ENCODE results near the gene ESAM. TPM values are rescaled to one million over a fixed set of nuclear protein-coding genes. Genes with fewer than 3 reads are reported as not detected.
A peak's percentile ranks its signal among the peaks of the same experiment; 100 is the strongest.

ESAM gene, protein sequence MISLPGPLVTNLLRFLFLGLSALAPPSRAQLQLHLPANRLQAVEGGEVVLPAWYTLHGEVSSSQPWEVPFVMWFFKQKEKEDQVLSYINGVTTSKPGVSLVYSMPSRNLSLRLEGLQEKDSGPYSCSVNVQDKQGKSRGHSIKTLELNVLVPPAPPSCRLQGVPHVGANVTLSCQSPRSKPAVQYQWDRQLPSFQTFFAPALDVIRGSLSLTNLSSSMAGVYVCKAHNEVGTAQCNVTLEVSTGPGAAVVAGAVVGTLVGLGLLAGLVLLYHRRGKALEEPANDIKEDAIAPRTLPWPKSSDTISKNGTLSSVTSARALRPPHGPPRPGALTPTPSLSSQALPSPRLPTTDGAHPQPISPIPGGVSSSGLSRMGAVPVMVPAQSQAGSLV
- total RNA-seq (10 to 100 TPM; 25.3 to 66.4 (median 44.8) TPM), polyA plus RNA-seq (10 to 100 TPM; 47.2 to 88.1 TPM)
- long read RNA-seq, donor 1, transcript ESAM-201 (7 exons, 1,826 nt) = major isoform, 36 of 66 reads
- long read RNA-seq, donor 1, partial matches to known transcripts = 9 of 66 reads
- long read RNA-seq, donor 1, other reads (novel, unspliced or antisense) = 17 of 66 reads
- long read RNA-seq, donor 2, transcript ESAM-202 (7 exons, 1,833 nt) = minor isoform, 6 of 83 reads
- long read RNA-seq, donor 2, transcript ESAM-201 (7 exons, 1,826 nt) = major isoform, 32 of 83 reads
- long read RNA-seq, donor 2, partial matches to known transcripts = 13 of 83 reads
- long read RNA-seq, donor 2, other reads (novel, unspliced or antisense) = 27 of 83 reads
- long read RNA-seq, donor 3, transcript ESAM-201 (7 exons, 1,826 nt) = major isoform, 97 of 161 reads
- long read RNA-seq, donor 3, transcript ESAM-202 (7 exons, 1,833 nt) = minor isoform, 10 of 161 reads
- long read RNA-seq, donor 3, partial matches to known transcripts = 13 of 161 reads
- long read RNA-seq, donor 3, other reads (novel, unspliced or antisense) = 35 of 161 reads

DNA sequence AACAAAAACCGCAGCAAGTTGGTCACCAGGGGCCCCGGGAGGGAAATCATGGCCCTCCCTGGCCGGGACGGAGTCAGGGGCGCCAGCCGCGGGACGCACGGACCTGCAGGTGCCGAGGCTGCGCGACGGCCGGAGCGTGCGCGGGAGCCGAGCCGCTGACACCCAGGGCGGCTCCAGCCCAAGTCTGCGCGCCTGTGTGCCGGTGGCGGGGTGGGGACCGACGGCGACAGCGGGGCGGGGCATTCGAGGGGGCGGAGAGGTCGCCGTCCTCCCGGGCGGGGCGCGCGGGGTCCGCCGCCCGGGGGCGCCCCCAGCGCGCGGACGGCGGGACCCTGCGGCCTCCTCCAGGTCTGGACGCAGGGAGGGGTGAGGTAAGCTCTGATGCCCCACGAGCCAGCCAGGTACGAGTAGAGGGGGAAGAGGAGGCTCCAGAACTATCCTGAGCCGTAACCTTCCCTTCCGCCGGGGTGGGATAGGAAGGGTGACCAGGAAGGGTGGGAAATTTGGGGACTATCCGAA is at the start of gene ESAM:
ESAM (minus strand) TSS at position 186 of the 519 bp plus-strand sequence; CDS start at position 50, 136 bp downstream.
- intact Hi-C loops (cut with DNase I) = loop anchor here in 9 of 10 donors (2.0 to 10.0 kb wide), 9 partner anchors 35 to 93 kb away; partner anchors contain the start of genes SIAE (in 5 of the 9), SPA17 (in 5 of the 9) and MSANTD2 (in 1 of the 9)
- peak within 1 kb of the TSS; percentile 86 to 99 (median 98) for H3K27ac ChIP-seq
- H3K27me3 ChIP-seq = peaks cover 0 to 62% (median 48%) of the 10 kb centered on the region in 7 donors
- WGBS, 2 donors = 0 to 1% methylated on average over 54 to 55 of the region's 55 CpGs
- no peaks in the 10 kb centered on the region for H3K9me3 ChIP-seq
- H3K36me3 ChIP-seq = peaks cover 0 to 34% (median 6%) of the 10 kb centered on the region in 9 donors
- DNase-seq = peak; percentile 67 to 74
- TF ChIP-seq, protein P1, sequence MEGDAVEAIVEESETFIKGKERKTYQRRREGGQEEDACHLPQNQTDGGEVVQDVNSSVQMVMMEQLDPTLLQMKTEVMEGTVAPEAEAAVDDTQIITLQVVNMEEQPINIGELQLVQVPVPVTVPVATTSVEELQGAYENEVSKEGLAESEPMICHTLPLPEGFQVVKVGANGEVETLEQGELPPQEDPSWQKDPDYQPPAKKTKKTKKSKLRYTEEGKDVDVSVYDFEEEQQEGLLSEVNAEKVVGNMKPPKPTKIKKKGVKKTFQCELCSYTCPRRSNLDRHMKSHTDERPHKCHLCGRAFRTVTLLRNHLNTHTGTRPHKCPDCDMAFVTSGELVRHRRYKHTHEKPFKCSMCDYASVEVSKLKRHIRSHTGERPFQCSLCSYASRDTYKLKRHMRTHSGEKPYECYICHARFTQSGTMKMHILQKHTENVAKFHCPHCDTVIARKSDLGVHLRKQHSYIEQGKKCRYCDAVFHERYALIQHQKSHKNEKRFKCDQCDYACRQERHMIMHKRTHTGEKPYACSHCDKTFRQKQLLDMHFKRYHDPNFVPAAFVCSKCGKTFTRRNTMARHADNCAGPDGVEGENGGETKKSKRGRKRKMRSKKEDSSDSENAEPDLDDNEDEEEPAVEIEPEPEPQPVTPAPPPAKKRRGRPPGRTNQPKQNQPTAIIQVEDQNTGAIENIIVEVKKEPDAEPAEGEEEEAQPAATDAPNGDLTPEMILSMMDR (IDR thresholded peaks at IDR 0.05) = no peak
- peak; percentile 20 to 61 (median 41) for ATAC-seq
- peak within 1 kb of the TSS; percentile 61 to 94 (median 78) for H3K4me3 ChIP-seq
- peaks cover 7 to 55% (median 47%) of the 10 kb centered on the region in 9 donors for H3K4me1 ChIP-seq

DNA sequence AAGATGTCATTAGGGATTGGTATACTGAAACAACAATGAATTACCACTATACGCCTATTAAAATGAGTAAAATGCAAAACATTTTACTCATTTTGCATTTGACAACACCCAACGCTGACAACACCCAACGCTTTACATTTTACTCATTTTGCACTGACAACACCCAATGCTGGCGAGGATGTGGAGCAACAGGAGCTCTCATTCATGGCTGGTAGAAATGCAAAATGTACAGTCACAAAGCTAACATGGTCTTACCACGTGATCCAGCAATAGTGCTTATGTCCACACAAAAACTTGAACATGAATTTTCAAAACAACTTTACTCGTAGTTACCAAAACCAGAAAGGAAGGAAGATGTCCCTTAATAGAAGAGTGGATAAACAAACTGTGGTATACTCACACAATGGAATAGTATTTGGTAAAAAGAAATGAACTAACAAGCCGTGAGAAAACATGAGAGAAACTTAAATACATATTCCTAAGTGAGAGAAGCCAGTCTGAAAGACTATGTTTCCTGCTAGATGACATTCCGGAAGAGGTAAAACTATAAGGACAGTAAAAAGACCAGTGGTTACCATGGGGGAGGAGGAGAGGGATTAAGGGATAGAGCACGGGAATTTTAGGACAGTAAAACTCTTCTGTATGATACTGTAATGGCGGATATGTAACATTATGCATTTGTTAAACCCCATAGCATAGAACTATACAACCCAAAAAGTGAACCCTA is 49.5 kb upstream of the ESAM start:
- no peak for DNase-seq
- peaks cover 0 to 13% (median 0%) of the 10 kb centered on the region in 9 donors for H3K36me3 ChIP-seq
- H3K4me1 ChIP-seq = no peaks in the 10 kb centered on the region
- 86 to 87% methylated on average over 10 of the region's 10 CpGs for WGBS, 2 donors
- H3K9me3 ChIP-seq = no peaks in the 10 kb centered on the region
- H3K27me3 ChIP-seq = peaks cover 0 to 31% (median 0%) of the 10 kb centered on the region in 7 donors
- H3K4me3 ChIP-seq = no peak overlapping the region
- no peak for ATAC-seq
- no peak overlapping the region for H3K27ac ChIP-seq
- TF ChIP-seq, protein P1 (IDR thresholded peaks at IDR 0.05) = no peak
- intact Hi-C loops (cut with DNase I) = no loop called here

DNA sequence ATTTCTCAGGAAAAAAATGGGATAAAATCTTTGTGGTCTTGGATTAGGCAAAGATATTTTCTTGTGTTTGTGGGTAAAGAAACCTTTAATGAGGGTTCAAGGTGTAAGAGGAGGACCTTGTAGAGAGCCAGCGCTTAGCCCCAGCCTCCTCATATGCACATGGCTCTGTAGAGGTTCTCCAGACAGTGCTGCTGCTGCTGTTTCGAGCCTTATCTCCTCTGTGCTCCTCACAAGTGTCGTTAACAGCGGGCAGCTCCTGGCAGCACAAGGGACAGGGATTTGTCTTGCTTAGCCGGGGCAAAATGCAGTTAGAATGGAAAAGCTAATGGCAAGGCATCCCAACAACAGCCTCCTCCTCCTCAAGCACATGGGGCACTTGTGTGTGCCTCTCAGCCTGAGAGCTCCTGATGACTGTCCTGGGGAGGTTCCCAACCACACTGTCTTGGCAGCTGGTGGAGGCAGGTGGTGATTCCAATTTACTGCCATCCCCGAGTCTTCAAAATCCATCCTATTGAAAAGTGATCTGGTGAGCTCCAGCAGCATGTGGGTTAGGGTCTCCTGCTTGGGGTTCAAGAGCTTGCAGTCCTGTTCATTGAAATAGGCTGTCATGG is 45.7 kb upstream of the ESAM start:
- 61 to 63% methylated on average over 6 of the region's 6 CpGs for WGBS, 2 donors
- Histone ChIP-seq H3K27ac (no peak overlapping the region), H3K36me3 (peaks cover 0 to 28% (median 0%) of the 10 kb centered on the region in 9 donors), H3K4me3 (no peak overlapping the region), H3K9me3 (no peaks in the 10 kb centered on the region), H3K4me1 (no peaks in the 10 kb centered on the region), H3K27me3 (peaks cover 0 to 3% (median 0%) of the 10 kb centered on the region in 7 donors)
- TF ChIP-seq, protein P1 (IDR thresholded peaks at IDR 0.05) = no peak
- ATAC-seq (no peak), DNase-seq (no peak)
- intact Hi-C loops (cut with DNase I) = no loop called here

Data from heart right ventricle (tissue), 16 donors.